Measurements from ENCODE around the gene PVALEF. TPM values are rescaled to one million over a fixed set of nuclear protein-coding genes. Genes with fewer than 3 reads are reported as not detected.

The PVALEF gene
- total RNA-seq, 2 experiments from 2014 or later: not detected

DNA sequence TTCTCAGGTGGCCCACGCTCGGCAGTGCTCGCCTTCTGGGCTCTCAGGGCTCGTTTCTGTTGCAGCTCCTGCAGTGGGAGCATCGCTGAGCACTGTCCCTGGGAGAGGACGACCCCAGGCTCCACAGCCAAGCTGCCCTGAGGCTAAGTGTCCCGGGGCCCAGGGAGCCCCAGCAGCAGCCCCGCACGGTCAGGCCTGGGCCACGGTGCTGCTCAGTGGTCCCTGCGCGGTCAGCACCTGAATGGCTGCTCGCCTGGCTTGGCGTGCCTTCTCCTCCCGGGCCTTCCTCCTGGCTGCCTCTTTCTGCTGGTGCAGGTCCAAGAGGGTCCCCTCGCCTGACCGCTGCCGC is 34.1 kb downstream of the PVALEF start:
- H3K4me3 Mint-ChIP-seq: no peak overlapping the region
- no peak for DNase-seq
- no peak for ATAC-seq (ENCODE audit: low read depth)
- no peak overlapping the region for H3K27ac Mint-ChIP-seq
- no peaks in the 10 kb centered on the region for H3K9me3 Mint-ChIP-seq
- no peaks in the 10 kb centered on the region for H3K27me3 Mint-ChIP-seq
- H3K4me1 Mint-ChIP-seq: no peaks in the 10 kb centered on the region
- POLR2A ChIA-PET: no interaction called here
- H3K36me3 Mint-ChIP-seq: no peaks in the 10 kb centered on the region

DNA sequence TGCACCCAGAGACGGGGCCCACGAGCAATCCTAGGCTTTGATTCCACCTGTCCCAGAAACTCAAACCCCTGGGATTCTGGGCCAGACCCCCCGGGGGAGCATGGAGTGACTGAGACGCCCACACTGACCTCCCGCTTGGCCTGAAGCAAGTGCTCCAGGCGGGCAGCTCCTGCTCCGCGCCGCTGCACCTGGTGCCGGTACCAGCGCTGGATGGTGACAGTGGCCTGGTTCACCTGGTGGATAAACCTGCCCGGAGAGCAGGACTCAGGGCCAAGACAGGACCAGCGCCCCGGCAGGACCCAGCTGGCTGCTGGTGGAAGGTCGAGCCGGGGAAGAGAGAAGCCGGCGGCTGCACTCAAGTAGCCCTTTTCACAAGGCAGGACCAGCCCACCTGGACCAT is 34.9 kb downstream of the PVALEF start:
- no peak overlapping the region for H3K27ac Mint-ChIP-seq
- ATAC-seq (ENCODE audit: low read depth) (no peak), DNase-seq (no peak)
- H3K27me3 Mint-ChIP-seq: no peaks in the 10 kb centered on the region
- POLR2A ChIA-PET: no interaction called here
- H3K9me3 Mint-ChIP-seq: no peaks in the 10 kb centered on the region
- H3K4me1 Mint-ChIP-seq: no peaks in the 10 kb centered on the region
- H3K4me3 Mint-ChIP-seq: no peak overlapping the region
- no peaks in the 10 kb centered on the region for H3K36me3 Mint-ChIP-seq

DNA sequence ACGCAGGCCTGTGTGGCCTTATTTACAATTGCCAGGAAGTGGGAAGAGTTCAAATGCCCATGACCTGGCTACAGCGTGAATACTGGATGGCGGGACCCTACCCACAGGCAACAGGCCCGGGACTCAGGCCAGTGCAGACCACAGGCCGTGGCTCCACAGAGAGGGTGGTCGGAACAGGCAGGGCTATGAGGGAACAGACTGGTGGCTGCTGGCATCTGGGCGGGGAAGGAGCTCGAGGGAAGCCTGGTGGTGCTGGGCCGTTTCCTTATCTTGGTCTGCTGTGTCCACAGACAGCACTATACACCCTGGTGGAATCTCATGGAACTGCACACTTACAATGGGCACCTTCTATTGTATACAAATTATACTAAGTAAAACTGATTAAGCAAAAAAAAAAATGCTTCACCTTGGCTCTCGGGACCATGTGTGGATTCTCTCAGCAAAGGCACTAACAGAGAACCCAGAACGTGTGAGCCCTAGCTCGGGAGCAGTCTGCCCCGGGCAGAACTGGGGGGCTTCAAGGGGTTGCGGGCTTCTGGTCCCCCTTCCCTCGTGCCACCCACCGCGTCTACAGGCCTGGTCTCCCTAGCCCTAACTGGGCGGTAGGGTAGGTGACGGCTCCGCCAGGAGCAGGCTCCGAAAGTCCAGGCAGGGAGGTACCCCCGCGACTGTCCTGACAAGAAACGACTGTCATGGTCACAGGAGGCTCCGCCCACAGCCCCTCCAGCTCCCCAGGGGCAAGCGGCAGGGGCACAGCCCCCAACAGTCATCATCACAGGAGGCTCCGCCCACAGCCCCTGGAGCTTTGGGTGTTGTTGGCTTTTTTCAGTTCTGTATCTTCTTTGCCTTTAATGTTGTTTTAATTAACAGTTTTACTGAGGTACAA is 35.6 kb downstream of the PVALEF start:
- no peaks in the 10 kb centered on the region for H3K9me3 Mint-ChIP-seq
- H3K36me3 Mint-ChIP-seq: no peaks in the 10 kb centered on the region
- H3K4me3 Mint-ChIP-seq: no peak overlapping the region
- POLR2A ChIA-PET: no interaction called here
- H3K27me3 Mint-ChIP-seq: no peaks in the 10 kb centered on the region
- DNase-seq: no peak
- no peaks in the 10 kb centered on the region for H3K4me1 Mint-ChIP-seq
- ATAC-seq (ENCODE audit: low read depth): peak; percentile 74
- no peak overlapping the region for H3K27ac Mint-ChIP-seq

DNA sequence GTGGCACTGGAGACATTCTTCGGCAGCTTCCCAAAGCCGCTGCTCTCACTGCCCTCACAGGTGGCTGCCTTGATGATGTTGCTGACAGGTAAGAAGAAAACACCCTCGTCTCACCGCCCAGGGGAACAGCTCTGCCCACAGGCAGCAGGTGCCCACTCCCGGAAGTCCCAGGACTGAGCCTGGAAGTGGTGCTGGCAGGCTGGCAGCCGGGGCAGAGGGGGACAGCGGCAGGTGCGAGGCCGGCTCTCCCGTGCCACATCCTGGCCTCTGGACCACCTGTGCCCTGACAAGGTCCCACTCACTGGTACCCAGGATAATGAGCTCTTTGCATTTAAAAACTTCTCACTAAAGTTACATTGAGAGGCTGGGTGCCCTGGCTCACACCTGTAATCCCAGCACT is 37.0 kb downstream of the PVALEF start:
- Mint-ChIP-seq H3K9me3 (no peaks in the 10 kb centered on the region), H3K27ac (no peak overlapping the region), H3K36me3 (no peaks in the 10 kb centered on the region), H3K27me3 (no peaks in the 10 kb centered on the region), H3K4me3 (no peak overlapping the region), H3K4me1 (no peaks in the 10 kb centered on the region)
- no peak for ATAC-seq (ENCODE audit: low read depth)
- POLR2A ChIA-PET: no interaction called here
- no peak for DNase-seq

DNA sequence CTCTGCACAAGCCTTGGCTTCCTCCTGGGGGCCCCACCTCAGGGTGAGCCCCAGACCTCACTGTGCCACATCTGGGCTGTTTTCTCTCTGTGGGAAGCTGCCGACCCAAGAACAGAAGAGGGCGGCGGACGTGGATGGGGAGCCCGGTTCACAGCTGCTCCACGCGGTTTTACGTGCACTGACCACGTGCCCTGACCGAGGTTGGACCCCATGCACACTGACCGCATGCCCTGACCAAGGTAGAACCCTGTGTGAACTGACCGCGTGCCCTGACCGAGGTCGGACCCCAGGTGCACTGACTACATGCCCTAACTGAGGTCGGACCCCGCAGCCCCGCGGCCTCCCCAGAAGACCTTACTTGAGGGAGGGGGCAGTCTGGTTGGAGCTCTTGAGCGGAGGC is 37.8 kb downstream of the PVALEF start:
- DNase-seq: no peak
- POLR2A ChIA-PET: no interaction called here
- no peak for ATAC-seq (ENCODE audit: low read depth)
- H3K9me3 Mint-ChIP-seq: peaks cover 1% of the 10 kb centered on the region
- H3K4me1 Mint-ChIP-seq: no peaks in the 10 kb centered on the region
- H3K36me3 Mint-ChIP-seq: peaks cover 2% of the 10 kb centered on the region
- H3K4me3 Mint-ChIP-seq: no peak overlapping the region
- no peaks in the 10 kb centered on the region for H3K27me3 Mint-ChIP-seq
- H3K27ac Mint-ChIP-seq: no peak overlapping the region

DNA sequence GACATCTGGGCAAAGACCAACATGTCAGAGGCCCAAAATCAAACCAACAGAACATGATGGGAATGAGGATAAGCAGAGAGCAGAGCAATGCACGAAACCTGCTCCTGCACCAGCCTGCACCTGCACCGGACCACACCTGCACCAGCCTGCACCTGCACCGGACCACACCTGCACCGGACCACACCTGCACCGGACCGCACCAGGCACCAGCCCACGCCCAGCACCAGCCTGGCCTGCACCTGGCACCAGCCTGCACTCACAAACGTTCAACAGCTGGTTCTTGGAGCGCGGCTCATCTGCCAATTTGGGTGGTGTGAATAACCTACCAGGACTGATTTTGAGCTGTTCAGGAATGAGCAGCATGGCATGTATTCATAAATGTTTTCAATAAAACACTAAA is 39.3 kb downstream of the PVALEF start:
- H3K27me3 Mint-ChIP-seq: no peaks in the 10 kb centered on the region
- peaks cover 1% of the 10 kb centered on the region for H3K9me3 Mint-ChIP-seq
- POLR2A ChIA-PET: no interaction called here
- peaks cover 2% of the 10 kb centered on the region for H3K36me3 Mint-ChIP-seq
- ATAC-seq (ENCODE audit: low read depth) (no peak), DNase-seq (no peak)
- H3K27ac Mint-ChIP-seq: no peak overlapping the region
- H3K4me1 Mint-ChIP-seq: no peaks in the 10 kb centered on the region
- H3K4me3 Mint-ChIP-seq: no peak overlapping the region

DNA sequence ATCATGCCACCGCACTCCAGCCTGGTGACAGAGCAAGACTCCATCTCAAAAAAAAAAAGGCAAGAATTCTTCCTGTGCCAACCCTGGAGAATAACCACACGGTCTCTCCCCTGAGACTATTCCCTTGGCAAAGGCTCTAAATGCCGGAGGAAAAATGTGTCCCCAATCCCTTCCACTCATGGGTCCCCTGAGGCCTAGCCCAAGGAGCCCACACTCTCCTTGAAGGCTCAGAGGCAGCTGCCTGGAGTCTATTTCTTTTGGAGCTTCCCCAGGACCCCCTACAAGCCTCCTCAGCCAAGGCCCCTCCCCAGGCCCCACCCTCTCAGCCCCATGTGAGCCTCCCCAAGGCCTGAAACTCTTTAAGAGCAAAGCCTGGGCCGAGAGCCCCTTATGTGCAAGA is 40.9 kb downstream of the PVALEF start:
- H3K4me1 Mint-ChIP-seq: no peaks in the 10 kb centered on the region
- H3K27me3 Mint-ChIP-seq: no peaks in the 10 kb centered on the region
- DNase-seq: no peak
- H3K4me3 Mint-ChIP-seq: no peak overlapping the region
- POLR2A ChIA-PET: no interaction called here
- H3K27ac Mint-ChIP-seq: no peak overlapping the region
- peaks cover 2% of the 10 kb centered on the region for H3K36me3 Mint-ChIP-seq
- ATAC-seq (ENCODE audit: low read depth): no peak
- peaks cover 1% of the 10 kb centered on the region for H3K9me3 Mint-ChIP-seq

DNA sequence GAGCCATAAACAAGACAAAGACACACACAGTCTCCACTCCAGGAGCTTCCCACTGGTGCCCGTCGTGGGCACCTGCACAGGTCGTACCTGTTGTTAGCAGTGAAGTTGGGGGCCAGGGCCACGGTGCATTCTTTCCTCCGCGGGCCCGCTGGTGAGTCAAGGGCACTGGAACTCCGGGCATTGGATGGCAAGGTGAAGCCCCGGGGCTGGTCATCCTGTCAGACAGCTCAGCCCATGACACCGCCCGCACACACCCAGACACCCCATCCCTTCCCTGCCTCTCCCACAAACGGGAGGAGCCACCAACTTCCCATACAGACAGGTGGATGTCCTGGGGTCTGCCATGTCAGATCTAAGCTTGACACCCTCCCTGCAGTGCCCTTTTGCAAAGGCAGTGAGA is 41.4 kb downstream of the PVALEF start:
- Mint-ChIP-seq H3K4me3 (no peak overlapping the region), H3K27ac (no peak overlapping the region), H3K9me3 (peaks cover 1% of the 10 kb centered on the region), H3K27me3 (no peaks in the 10 kb centered on the region), H3K36me3 (peaks cover 2% of the 10 kb centered on the region), H3K4me1 (no peaks in the 10 kb centered on the region)
- ATAC-seq (ENCODE audit: low read depth) (no peak), DNase-seq (no peak)
- POLR2A ChIA-PET: no interaction called here

DNA sequence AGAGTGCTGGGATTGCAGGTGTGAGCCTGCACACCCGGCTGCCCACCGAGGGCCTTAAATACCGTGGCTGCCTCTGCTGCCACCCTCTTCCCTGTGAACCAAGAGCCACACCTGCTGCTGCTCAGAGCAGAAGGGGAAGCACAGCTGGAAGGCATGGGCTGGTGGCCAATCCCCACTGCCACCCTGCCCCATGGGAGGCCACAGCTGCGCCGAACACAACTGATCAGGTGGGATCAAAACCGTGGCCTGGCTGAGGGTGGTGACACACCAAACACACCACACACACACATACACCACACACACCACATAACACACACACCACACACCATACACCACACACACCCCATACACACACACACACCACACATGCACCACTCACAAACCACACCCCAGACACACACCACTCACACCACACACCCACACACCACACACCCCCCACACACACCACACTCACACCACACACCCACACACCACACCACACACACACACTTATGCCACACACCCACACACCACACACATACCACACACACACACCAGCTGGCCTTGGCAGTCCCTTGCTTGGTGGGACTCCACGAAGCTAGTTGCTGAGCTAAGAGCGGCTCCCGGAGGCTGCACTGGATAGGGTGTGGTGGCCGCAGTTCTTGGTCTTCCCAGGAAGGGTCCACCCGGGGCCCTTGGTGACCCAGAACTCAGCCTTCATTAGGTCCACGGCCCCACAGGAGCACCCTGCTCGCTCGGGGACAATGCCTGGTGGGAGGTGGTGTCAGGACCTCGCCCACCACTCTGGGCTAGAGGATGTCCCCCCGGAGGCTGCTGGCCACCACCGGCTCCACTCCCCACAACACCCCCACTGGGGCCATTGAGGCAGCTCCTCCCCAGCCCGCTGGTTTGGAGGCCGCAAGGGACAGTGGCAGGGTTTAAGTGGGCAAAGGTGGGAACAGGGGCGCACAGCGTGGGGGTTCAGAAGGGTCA is 42.6 kb downstream of the PVALEF start:
- Mint-ChIP-seq H3K4me1 (no peaks in the 10 kb centered on the region), H3K36me3 (peaks cover 2% of the 10 kb centered on the region), H3K27me3 (no peaks in the 10 kb centered on the region), H3K27ac (peak overlapping the region; percentile 79), H3K4me3 (no peak overlapping the region), H3K9me3 (peaks cover 1% of the 10 kb centered on the region)
- POLR2A ChIA-PET: no interaction called here
- DNase-seq (no peak), ATAC-seq (ENCODE audit: low read depth) (peak; percentile 17)

DNA sequence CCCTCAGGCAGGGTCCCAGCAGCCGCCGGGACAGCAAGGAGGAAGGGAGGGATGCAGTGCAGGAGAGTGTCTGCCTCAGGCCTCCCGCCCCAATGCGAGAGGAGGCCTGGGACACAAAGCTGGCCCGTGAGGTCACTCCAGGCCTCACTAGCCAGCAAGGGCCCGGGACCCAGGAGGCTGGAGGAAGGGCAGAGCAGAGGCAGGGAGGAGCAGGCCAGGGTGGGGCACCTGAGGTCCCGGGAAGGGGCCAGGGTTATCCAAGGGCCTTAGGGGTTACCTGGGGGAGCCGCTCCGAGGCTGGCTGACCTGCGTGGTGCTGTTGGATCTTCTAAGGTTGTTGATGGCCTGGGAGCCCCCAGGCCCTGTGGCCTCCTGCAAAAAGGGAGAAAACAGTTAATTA is 43.3 kb downstream of the PVALEF start:
- H3K27ac Mint-ChIP-seq: no peak overlapping the region
- no peak overlapping the region for H3K4me3 Mint-ChIP-seq
- peaks cover 1% of the 10 kb centered on the region for H3K9me3 Mint-ChIP-seq
- ATAC-seq (ENCODE audit: low read depth) (no peak), DNase-seq (no peak)
- H3K4me1 Mint-ChIP-seq: no peaks in the 10 kb centered on the region
- no peaks in the 10 kb centered on the region for H3K27me3 Mint-ChIP-seq
- H3K36me3 Mint-ChIP-seq: peaks cover 2% of the 10 kb centered on the region
- POLR2A ChIA-PET: interaction anchor here (0.6 kb wide), 1 partner anchor 338 kb away, joined by 4 read pairs; no protein-coding TSS in a partner anchor

DNA sequence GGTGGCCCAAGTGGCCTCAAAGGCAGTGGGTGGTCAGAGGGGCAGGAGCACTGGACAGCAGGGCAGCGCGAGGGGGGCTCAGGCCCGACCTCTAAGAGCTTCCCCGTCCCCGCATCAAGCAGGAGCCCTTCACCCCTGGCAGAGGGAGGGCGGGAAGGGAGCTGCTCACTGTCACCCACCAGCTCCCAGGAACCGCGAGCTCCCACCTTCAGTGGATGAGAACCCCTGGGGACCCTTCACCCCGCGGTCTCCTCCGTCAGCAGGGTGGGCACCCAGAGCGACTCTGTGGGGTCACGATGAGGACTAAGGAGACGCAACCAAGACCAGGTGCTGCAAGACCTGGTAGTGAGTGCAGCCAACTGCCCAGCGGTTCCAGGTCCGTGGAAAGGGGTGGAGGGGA is 43.8 kb downstream of the PVALEF start:
- H3K27me3 Mint-ChIP-seq: no peaks in the 10 kb centered on the region
- H3K4me3 Mint-ChIP-seq: no peak overlapping the region
- peaks cover 2% of the 10 kb centered on the region for H3K36me3 Mint-ChIP-seq
- ATAC-seq (ENCODE audit: low read depth) (no peak), DNase-seq (no peak)
- no peak overlapping the region for H3K27ac Mint-ChIP-seq
- H3K9me3 Mint-ChIP-seq: peaks cover 1% of the 10 kb centered on the region
- POLR2A ChIA-PET: interaction anchor here (0.6 kb wide), 1 partner anchor 337 kb away, joined by 4 read pairs; no protein-coding TSS in a partner anchor
- no peaks in the 10 kb centered on the region for H3K4me1 Mint-ChIP-seq

DNA sequence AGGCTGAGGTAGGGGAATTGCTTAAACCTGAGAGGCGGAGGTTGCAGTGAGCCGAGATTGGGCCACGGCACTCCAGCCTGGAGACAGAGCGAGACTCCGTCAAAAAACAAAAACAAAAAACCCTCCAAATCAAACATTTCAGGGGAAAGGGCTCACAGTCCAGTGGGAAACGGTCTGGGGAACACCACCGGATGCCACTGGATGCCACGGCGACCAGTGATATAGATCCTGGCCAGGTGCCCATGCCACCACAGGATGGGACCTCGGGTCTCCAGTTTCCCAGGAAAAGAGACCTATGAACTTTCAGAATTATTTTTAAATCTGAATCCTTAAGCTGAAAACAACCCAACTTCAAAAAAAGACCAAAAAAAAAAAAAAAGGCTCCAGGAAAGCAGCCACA is 45.2 kb downstream of the PVALEF start:
- Mint-ChIP-seq H3K4me1 (no peaks in the 10 kb centered on the region), H3K36me3 (peaks cover 2% of the 10 kb centered on the region), H3K27ac (no peak overlapping the region), H3K9me3 (peaks cover 1% of the 10 kb centered on the region), H3K4me3 (no peak overlapping the region), H3K27me3 (no peaks in the 10 kb centered on the region)
- POLR2A ChIA-PET: no interaction called here
- DNase-seq: no peak
- ATAC-seq (ENCODE audit: low read depth): no peak

DNA sequence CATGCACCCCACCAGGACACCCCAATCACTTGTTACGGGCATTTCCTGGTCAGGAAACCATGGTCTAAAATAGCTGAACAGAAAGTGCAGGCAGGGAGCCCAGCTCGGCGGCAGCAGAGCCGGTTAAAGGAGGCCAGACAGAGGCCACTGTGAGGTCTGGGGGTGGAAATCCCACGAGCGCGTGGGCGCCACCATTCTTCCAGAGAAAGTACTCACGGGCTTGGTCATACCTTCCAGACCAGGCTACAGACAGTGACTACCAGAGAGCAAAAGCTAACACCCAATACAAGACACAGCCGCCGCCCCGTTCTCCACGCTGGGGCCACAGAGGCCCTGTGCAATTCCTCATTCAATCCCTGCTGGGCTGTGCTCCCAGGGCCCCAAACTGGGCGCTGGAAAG is 45.6 kb downstream of the PVALEF start:
- no peak overlapping the region for H3K27ac Mint-ChIP-seq
- H3K27me3 Mint-ChIP-seq: no peaks in the 10 kb centered on the region
- no peaks in the 10 kb centered on the region for H3K4me1 Mint-ChIP-seq
- POLR2A ChIA-PET: interaction anchor here (0.5 kb wide), 1 partner anchor 792 kb away, joined by 3 read pairs; no protein-coding TSS in a partner anchor
- H3K4me3 Mint-ChIP-seq: no peak overlapping the region
- H3K9me3 Mint-ChIP-seq: peaks cover 1% of the 10 kb centered on the region
- no peak for DNase-seq
- ATAC-seq (ENCODE audit: low read depth): no peak
- peaks cover 2% of the 10 kb centered on the region for H3K36me3 Mint-ChIP-seq

DNA sequence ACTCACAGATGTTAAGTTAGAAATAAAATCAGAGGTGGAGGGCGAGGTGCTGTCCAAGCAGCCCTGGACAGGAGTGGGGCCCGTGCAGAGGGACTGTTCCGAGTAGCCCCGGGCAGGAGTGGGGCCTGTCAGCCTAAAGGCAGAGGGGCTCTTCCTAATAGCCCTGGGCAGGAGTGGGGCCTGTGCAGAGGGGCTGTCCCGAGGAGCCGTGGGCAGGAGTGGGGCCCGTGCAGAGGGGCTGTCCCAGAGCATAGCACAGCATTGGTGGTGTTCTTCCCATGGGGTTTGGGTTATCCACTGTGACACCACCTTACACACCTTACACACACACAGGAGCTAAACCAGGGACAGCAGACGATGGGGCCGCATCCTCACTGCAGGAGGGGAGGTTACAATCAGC is 47.1 kb downstream of the PVALEF start:
- H3K9me3 Mint-ChIP-seq: peaks cover 1% of the 10 kb centered on the region
- DNase-seq: no peak
- POLR2A ChIA-PET: no interaction called here

More for the DNA sequence above, 47.1 kb downstream of the PVALEF start:
- no peaks in the 10 kb centered on the region for H3K27me3 Mint-ChIP-seq
- H3K4me3 Mint-ChIP-seq: no peak overlapping the region
- no peak overlapping the region for H3K27ac Mint-ChIP-seq
- no peak for ATAC-seq (ENCODE audit: low read depth)
- H3K4me1 Mint-ChIP-seq: no peaks in the 10 kb centered on the region
- peaks cover 2% of the 10 kb centered on the region for H3K36me3 Mint-ChIP-seq

All from activated naive CD8-positive, alpha-beta T cell treated with anti-CD3 and anti-CD28 coated beads, Interleukin-2, amount 10 ng/mL, durations not matched to agents 7 days and 5 days (primary cell).